Left lung (tissue), 10 donors: ENCODE data around the gene SIRPB1. TPM values are rescaled to one million over a fixed set of nuclear protein-coding genes. Genes with fewer than 3 reads are reported as not detected.

Source experiments
- ATAC-seq: fragments of 200-7000 bp; cut with Tn5 transposase; one replicate; pipeline ENCODE4 v1.9.1; 2020; ENCODE audit warnings: moderate library complexity
- DNase-seq, 4 donors: peaks; one replicate each; pipeline ENCODE4 v3.0.0-alpha.2; 2013 to 2020
- H3K27ac ChIP-seq, 2 donors: fragments of 200-600 bp; sonication (generic) in 1 of 2; one replicate each; pipeline versions ENCODE4 v1.5.0 to v1.8.0; 2020 to 2021
- H3K27me3 ChIP-seq, 2 donors: fragments of 200-600 bp; sonication (generic) in 1 of 2; one replicate each; pipeline versions ENCODE4 v1.5.0 to v1.8.0; 2020 to 2021
- H3K36me3 ChIP-seq, 2 donors: fragments of 200-600 bp; sonication (generic) in 1 of 2; one replicate each; pipeline versions ENCODE4 v1.5.0 to v1.8.0; 2020 to 2021
- H3K4me1 ChIP-seq, 2 donors: fragments of 200-600 bp; one replicate each; pipeline ENCODE4 v1.8.0; 2021
- H3K4me3 ChIP-seq, 2 donors: fragments of 200-600 bp; sonication (generic) in 1 of 2; one replicate each; pipeline versions ENCODE4 v1.5.0 to v1.8.0; 2020 to 2021; ENCODE audit warnings: mild to moderate bottlenecking in 1 of 2
- H3K9me3 ChIP-seq, 2 donors: fragments of 200-600 bp; sonication (generic) in 1 of 2; one replicate each; pipeline versions ENCODE4 v1.5.0 to v1.8.0; 2020 to 2021
- CTCF ChIP-seq, 2 donors: fragments of 200-600 bp; sonication (generic) in 1 of 2; IDR thresholded peaks; one replicate each; pipeline versions ENCODE4 v1.5.0 to v1.8.0; 2021; ENCODE audit warnings: antibody characterized with exemption in 2 of 2
- intact Hi-C, 2 donors: fragments of 100-400 bp; cut with DNase I; formaldehyde crosslinking; loops; one replicate each; pipeline versions ENCODE4 v1.11.2 to v1.14.2; 2022
- polyA plus RNA-seq, 6 donors: library from polyadenylated mRNA; unstranded; fragments of 120-200 nt; gene quantifications; one replicate each; pipeline ENCODE4 v1.2.1, GENCODE V29; 2013; ENCODE audit not compliant: insufficient read length in 6 of 6
- total RNA-seq, 2 donors: library from RNA; stranded (reverse); fragmentation: NEBNext Ultra II Directional; extraction: Animal tissue kit (Norgen Biotek cat#: 25700); gene quantifications; one replicate each; pipeline ENCODE4 v1.2.1, GENCODE V29; 2021
- donor health status: DM: no; HTN: yes; CAD: no.
- donor health status: DM: no; HTN: no; CAD: no.

Gene SIRPB1
- total and polyA plus RNA-seq, 8 donors = 0.34 to 57.9 (median 1.5) TPM

- peaks cover 0 to 41% of the 10 kb centered on the region in 2 donors for H3K4me1 ChIP-seq
- no peak overlapping the region for H3K27ac ChIP-seq
- DNase-seq (no peak), ATAC-seq (no peak)
- no peaks in the 10 kb centered on the region for H3K9me3 ChIP-seq
- no peak for TF ChIP-seq CTCF (IDR thresholded peaks at IDR 0.05)
- H3K36me3 ChIP-seq = no peaks in the 10 kb centered on the region
- no peak overlapping the region for H3K4me3 ChIP-seq
- peaks cover 0 to 15% of the 10 kb centered on the region in 2 donors for H3K27me3 ChIP-seq
- intact Hi-C loops = no loop called here
These were observed 7.4 kb upstream of the SIRPB1 start for GRCh38 chr20:1627200-1627550.

- no peak overlapping the region for H3K4me3 ChIP-seq
- H3K27me3 ChIP-seq = peaks cover 0 to 15% of the 10 kb centered on the region in 2 donors
- no peak overlapping the region for H3K27ac ChIP-seq
- DNase-seq = no peak
- H3K4me1 ChIP-seq = peaks cover 0 to 43% of the 10 kb centered on the region in 2 donors
- ATAC-seq = no peak
- no peak for TF ChIP-seq CTCF (IDR thresholded peaks at IDR 0.05)
- H3K36me3 ChIP-seq = no peaks in the 10 kb centered on the region
- intact Hi-C loops = no loop called here
- H3K9me3 ChIP-seq = no peaks in the 10 kb centered on the region
These were observed 6.9 kb upstream of the SIRPB1 start for GRCh38 chr20:1626528-1627199.

GRCh38 chr20:1625083-1625690, 5.4 kb upstream of the SIRPB1 start:
- no peak for DNase-seq
- TF ChIP-seq CTCF (IDR thresholded peaks at IDR 0.05) = no peak
- Histone ChIP-seq H3K4me1 (peaks cover 0 to 56% of the 10 kb centered on the region in 2 donors), H3K9me3 (no peaks in the 10 kb centered on the region), H3K4me3 (no peak overlapping the region), H3K27ac (no peak overlapping the region), H3K27me3 (peaks cover 0 to 15% of the 10 kb centered on the region in 2 donors), H3K36me3 (no peaks in the 10 kb centered on the region)
- ATAC-seq = no peak
- intact Hi-C loops = no loop called here

- intact Hi-C loops = no loop called here
- ATAC-seq = peak; percentile 42
These were observed 3.8 kb upstream of the SIRPB1 start for GRCh38 chr20:1623501-1624205.

More at GRCh38 chr20:1623501-1624205, 3.8 kb upstream of the SIRPB1 start:
- no peak for TF ChIP-seq CTCF (IDR thresholded peaks at IDR 0.05)
- DNase-seq = no peak
- Histone ChIP-seq H3K4me1 (peaks cover 0 to 57% of the 10 kb centered on the region in 2 donors), H3K27me3 (peaks cover 0 to 5% of the 10 kb centered on the region in 2 donors), H3K9me3 (peaks cover 0 to 1% of the 10 kb centered on the region in 2 donors), H3K4me3 (no peak overlapping the region), H3K36me3 (no peaks in the 10 kb centered on the region), H3K27ac (peak overlapping the region in 1 of 2 donors; percentile 71)
